GM23338 (cell line): ENCODE data around the gene SLC38A9.

ENCODE experiments used
- CREB1 ChIP-seq: fragments of 250-450 bp; sonication (Bioruptor Pico); IDR thresholded peaks from 2 replicates; pipeline ENCODE4 v1.5.0; 2020; ENCODE audit warnings: low read depth, mild to moderate bottlenecking, moderate library complexity
- CTCF ChIP-seq, 2 experiments: fragments of 200-600 bp in 1 of 2; sonication (generic) in 1 of 2; conservative IDR thresholded peaks; 2 replicates each; pipeline versions ENCODE4 v1.5.1 to v1.6.1; 2016 to 2017; ENCODE audit warnings: antibody characterized with exemption in 2 of 2, low read depth in 2 of 2, mild to moderate bottlenecking in 2 of 2, moderate library complexity in 1 of 2
- EZH2 ChIP-seq: fragments of 200-600 bp; sonication (generic); IDR thresholded peaks from one replicate; pipeline ENCODE4 v1.8.0; 2017; ENCODE audit warnings: antibody characterized with exemption, mild to moderate bottlenecking, low read depth; ENCODE audit not compliant: unreplicated experiment
- EZH2phosphoT487 ChIP-seq: fragments of 200-600 bp; sonication (generic); IDR thresholded peaks from one replicate; pipeline ENCODE4 v1.8.1; 2018; ENCODE audit warnings: antibody characterized with exemption; ENCODE audit not compliant: unreplicated experiment
- JUNB ChIP-seq: IDR thresholded peaks from one replicate; pipeline ENCODE4 v1.6.1; 2016; ENCODE audit warnings: antibody characterized with exemption; ENCODE audit not compliant: unreplicated experiment
- POLR2AphosphoS5 ChIP-seq: IDR thresholded peaks from 2 replicates; pipeline ENCODE4 v1.6.1; 2016; ENCODE audit warnings: antibody characterized with exemption, low read depth
- REST ChIP-seq: IDR thresholded peaks from one replicate; pipeline ENCODE4 v1.6.1; 2018; ENCODE audit warnings: antibody characterized with exemption; ENCODE audit not compliant: unreplicated experiment
- STAT1 ChIP-seq: IDR thresholded peaks from one replicate; pipeline ENCODE4 v1.6.1; 2016; ENCODE audit warnings: antibody characterized with exemption; ENCODE audit not compliant: unreplicated experiment

DNA sequence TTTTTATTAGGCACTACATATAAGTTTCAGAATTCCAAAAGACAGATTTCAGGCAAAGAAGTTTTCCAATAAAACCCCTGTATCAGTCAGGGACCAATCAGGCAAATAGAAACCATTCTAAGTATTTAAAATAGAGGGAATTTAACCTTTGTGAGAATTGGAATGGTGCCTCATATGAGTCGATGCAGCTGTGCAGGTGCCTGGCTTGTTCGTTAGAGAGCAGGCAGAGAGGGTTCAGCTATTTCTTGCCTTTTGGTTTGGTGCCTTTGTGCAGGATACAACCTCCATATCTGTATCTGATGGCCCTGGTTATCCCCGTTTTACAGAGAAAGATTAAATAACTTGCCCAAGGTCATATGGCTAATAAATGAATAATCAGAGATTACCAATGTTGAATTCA lies 19.7 kb upstream of the SLC38A9 start:
- TF ChIP-seq CTCF (conservative IDR thresholded peaks at IDR 0.05; ENCODE audit: low read depth in 2 of 2) (no peak), EZH2 (no peak), REST (no peak), CREB1 (CRISPR knock-in tag) (no peak), STAT1 (no peak), POLR2AphosphoS5 (no peak), EZH2phosphoT487 (no peak), JUNB (no peak)
